Hypothalamus (tissue), 51 donors: ENCODE measurements around the gene PIAS2.
"Not testable (repeated sequence)": the region's sequence is repeated elsewhere in the genome, so short reads cannot be mapped to it uniquely, and the experiment has no call there.

Experiments used
- DNase-seq, 51 donors: peaks; one replicate each; lab custom pipeline; 2025; lab: John Stamatoyannopoulos, UW

The PIAS2 gene

DNA sequence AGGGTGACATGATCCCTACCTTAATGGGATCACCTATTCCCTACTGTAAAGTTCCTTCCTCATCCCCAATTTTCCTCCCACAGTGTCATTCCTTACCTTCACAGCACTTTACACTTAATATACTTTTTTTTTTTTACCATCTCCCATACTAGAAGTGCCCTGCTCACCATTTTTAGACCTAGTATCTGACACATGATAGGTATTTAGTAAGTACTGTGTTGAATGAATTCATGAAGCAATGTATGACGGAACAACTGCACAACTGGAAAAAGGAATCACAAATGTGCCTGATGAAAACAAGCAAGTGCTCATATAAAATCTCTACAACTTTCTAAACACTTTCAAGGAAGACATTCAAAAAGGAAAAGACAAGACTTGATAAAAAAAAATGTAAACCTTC is 83.4 kb downstream of the PIAS2 start:
- no peak for DNase-seq

DNA sequence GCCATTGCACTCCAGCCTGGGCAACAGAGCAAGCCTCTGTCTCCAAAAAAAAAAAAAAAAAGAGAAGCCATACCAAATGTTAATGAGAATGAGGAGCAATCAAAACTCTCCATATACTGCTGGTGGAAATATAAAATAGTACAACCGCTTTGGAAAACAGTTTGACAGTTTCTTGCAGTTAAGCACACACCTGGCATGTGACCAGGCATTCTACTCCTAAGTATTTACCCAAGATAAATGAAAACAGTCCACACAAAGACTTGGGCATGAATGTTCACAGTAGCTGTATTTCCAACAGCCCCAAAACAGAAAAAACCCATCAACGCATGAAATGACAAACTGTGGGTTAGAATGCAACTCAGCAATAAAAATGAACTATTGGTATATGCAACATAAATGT is 84.5 kb downstream of the PIAS2 start:
- no peak for DNase-seq

DNA sequence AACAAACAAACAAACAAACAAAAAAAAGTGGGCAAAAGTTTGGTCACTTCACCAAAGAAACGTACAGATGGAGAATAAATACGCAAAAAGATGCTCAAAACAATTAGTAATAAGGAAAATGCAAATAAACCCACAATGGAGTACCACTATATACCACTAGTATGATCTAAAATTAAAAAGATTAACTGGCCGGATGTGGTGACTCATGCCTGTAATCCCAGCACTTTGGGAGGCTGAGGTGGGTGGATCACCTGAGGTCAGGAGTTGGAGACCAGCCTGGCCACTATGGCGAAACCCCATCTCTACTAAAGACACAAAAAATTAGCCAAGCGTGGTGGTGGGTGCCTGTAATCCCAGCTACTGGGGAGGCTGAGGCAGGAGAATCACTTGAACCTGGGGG is 84.9 kb downstream of the PIAS2 start:
- not testable (repeated sequence) for DNase-seq

DNA sequence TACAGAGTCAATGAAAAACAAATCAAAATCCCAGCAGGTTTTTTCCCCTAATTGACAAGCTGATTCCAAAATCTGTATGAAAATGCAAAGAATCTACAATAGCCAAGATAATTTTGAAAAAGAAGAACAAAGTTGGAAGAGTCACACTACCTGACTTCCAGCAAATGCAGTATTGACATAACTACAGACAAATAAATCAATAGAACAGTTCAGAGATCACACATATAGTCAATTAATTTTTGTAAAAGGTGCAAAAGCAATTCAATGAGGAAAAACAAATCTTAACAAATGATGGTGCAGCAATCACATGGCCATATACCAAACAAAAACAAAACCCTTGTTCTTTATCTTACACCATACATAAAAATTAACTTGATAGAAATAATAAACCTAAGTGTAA is 85.9 kb downstream of the PIAS2 start:
- no peak for DNase-seq

DNA sequence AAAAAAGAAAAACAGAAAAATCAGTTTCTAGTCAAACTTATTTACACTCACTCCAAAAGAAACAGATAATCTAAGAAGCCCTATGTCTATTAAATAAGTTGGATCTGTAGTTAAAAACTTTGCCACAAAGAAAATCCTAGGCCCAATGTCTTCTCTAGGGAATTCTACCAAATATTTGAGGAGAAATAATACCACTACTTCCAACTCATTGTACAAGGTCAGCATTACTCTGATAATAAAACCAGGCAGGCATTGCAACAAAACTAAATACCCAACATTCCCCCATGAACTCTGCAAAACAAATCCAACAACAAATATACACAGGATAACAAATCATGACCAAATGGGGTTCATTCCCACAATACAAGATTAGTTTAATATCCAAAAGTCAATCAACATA is 86.7 kb downstream of the PIAS2 start:
- no peak for DNase-seq

DNA sequence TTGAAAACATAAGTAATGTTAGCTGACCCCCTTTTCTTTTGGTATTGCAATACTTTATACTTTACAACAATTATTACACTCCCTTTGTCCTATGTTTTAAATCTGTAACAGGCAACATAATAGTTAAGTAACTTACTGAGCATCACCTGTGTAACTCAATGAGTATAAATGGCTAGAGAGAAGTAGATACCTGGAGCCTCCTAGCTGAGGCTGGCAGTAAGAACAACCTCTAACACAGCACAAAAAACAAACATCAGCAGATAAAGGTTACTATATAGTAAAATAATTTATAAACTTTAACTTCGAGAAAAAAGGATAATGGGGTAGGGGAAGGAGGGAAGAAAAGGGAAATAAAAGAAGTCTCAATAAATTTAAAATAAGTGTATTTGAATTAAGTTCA is 87.4 kb downstream of the PIAS2 start:
- DNase-seq: no peak

DNA sequence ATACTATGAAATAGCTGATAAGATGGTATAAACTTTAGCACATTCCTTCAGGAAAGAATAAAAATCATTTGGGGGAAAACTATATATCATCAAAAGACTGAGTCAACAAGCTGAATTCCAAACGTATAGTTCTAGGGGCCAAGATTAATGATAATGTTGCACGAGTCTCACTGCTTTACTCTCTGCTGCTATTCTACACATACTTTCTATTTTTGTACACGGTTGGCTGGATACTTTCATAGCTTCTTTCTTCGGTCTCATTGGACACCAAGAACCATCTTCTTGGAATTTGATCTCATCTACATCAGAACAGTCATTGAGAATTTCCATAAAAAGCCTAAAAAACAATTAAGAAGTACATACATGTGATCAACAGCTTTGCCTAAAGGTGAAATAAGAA is 87.8 kb downstream of the PIAS2 start:
- no peak for DNase-seq

DNA sequence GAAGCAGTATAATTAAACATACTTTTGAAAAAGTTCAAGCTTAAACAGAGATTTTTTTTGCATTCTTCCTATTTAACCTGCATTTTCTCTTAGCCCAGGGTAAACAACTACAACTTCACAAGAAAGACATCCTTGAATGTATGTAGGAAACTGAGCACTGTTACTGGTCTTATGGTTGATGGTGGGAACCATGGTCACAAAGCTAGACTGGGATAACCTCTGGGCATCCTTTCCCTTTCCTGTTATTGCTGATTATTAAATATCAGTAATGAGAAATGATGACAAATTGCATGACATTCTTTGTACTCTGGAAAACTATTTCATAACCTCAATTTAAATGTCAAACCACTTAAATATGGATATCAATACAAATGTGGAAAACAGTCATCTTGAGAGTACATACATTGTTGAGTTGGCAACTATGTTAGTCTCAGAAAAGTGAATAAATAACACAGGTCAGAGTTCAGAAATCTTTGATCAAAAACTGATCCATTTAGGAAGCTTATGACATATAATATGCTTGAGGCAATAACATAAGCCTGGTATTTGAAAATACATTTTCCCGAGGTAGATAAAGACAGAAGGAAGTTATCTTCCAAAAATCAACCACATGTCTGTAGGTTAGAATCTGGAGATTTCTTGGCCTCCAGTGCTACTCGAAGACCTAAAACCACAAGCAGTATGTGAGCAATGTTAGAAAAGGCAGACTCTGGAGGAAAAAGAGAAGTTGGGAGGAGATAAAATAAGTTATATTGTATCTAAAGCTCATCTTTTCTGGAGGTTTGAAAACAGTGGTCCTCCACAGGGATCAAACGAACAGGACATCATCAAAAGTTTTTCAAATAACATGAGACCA is 95.2 kb downstream of the PIAS2 start:
- no peak for DNase-seq

DNA sequence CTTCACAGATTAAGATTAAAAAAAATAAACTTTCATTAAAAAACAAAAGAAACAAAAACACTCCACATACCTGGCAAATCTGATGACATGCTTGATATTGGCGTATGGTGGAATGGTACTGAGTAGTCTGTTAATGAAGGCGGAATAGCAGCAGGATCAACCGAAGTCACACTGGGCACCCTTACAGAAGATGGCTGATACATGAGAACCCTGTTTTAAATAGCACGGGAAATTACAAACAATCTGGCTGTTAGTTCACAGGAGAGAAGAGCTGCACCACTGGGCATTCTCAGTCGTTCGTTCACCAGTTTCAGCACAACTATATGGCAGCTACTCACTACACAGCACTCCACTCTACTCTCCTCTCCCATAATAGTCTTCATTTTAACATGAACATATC is 96.4 kb downstream of the PIAS2 start:
- no peak for DNase-seq

DNA sequence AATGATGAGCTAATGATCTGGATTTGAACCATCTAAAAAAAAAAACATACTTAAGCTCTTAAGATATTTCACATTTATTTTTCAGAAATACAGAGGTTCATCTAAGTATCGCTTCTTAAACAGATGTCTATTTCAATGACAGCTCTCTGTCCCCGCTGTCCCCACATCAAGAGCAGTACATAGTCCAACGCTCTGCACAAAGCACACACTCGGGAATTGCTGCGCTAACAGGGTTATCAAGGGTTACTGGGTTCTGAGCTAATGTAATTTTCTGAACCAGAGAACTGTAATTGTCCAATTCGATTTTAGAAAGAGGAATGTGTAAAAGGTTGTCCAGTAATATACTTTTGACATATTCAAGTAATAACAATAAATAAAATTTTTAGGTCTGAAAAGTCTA is 101.6 kb downstream of the PIAS2 start:
- no peak for DNase-seq

DNA sequence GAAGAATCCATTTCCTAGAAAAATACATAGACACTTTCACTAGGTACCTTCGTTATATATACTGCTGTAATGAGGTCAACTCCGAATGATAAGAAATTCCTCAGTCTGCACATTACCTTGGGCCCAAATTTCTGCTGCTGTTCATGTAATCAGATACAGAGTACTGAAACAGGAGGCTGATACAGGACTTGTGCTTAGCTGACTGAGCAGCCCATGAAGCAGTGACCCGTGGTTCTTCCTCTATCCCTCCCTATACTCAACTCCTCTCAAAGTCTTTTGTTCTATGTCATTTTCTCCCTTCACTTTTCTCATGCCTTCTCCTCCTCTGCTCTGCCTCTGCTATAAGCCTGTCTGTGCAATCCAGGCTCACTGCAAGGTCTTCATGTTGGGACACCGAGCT is 102.9 kb downstream of the PIAS2 start:
- DNase-seq: no peak

DNA sequence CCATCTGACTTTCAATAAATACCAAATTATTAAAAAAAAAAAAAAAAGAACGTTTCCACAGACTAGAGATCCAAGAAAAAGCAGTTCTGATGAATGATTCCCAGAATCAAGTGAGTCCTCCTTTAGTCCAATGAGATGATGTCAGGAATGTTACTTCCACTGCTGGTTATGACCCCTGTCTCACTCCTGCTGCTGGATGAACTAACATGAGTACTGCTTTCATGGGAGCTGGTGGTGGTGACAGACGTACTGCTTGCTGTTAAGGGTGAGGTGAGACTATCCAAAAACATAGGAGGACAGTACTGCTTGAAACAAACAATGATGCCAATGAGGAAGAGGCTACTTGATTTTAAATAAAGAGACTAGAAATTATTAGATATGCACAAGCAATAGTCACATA is 105.0 kb downstream of the PIAS2 start:
- no peak for DNase-seq

DNA sequence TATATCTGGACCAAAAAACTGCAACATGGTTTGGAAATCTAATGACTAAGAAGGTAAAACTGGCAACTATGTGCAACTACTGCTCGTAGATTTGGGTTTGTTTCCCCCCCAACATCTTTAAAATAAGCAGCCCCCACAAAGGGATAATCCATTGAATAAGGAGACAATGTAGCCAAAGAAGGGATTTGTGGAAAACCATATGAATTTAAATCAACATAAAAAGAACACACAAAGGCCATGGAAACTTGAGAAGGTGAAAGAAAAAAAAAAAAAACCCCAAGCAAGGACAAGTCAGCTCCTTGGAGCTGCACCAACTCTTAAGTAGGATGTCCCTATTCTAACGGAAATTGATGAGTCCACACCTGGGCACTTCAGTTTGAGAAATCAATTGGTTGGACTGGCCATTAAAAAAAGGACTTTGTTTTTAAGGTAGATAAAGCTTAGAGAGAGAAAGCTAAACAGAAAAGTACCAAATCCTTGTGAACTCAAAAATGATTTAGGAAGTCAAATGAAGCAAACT is 106.8 kb downstream of the PIAS2 start:
- DNase-seq: no peak

DNA sequence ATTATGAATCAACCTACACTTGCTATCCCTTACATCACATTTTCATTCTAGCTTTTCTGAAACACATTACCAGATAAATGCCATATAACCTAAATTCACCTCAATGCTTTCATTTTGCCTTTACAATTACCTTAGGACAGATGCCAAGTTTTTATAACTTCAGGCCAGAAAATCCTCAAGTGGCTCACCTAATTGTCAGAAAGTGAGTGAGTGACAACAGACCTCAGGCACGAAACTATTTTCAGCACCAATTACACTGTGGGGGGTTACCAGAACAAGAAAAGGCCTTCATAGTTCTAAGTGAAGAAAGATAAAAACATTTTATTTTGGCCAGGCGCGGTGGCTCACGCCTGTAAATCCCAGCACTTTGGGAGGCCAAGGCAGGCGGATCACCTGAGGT is 108.2 kb downstream of the PIAS2 start:
- DNase-seq: no peak

DNA sequence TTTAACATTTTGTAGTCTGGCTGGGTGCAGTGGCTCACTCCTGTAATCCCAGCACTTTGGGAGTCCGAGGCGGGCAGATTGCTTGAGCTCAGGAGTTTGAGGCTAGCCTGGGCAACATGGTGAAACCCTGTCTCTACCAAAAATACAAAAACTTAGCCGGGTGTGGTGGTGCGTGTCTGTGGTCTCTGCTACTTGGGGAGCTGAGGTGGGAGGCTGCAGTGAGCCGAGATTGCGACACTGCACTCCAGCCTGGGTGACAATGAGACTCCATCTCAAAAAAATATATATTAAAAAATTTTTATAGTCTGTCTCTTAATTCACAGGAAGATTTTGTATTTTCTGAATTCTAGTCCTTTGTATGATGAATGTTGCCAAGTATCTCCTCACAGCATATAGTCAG is 121.4 kb downstream of the PIAS2 start:
- DNase-seq: not testable (repeated sequence)

DNA sequence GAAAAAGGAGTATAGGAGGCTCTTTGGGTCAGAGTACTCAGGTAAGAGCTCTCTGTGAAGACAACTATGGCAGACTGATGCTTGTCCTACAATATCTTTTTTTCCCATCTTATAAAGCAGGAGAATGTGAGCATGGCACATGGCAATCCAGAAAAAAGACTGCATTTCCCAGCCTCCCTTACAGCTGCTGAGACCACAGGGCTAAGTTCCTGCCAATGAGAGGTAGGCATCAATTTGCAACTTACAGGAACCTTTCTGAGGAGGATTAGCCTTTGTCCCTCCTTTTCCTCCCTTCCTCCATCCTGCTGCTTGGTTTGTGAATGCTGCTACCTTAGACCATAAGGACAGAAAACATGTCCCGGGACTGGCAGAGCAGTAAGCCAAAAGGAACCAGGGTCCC is 122.7 kb downstream of the PIAS2 start:
- DNase-seq: no peak

DNA sequence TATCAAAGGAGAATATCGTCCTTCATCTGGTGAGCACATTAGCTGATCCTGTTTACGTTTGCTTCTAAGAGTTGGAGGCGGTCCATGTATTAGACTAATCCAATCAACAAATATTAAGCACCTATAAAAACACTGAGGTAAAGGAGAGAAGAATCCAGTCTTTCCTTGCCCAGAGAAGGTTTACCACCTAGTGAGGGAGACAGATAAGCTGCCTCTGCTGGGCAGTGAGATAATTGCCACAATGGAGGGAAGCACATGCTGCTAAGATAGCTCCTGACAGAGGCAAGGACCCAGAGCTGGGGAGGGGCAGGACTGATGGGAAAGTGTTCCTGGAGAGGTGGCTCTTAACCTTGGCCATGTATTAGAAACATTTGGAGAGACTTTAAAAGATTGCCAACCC is 123.7 kb downstream of the PIAS2 start:
- no peak for DNase-seq

DNA sequence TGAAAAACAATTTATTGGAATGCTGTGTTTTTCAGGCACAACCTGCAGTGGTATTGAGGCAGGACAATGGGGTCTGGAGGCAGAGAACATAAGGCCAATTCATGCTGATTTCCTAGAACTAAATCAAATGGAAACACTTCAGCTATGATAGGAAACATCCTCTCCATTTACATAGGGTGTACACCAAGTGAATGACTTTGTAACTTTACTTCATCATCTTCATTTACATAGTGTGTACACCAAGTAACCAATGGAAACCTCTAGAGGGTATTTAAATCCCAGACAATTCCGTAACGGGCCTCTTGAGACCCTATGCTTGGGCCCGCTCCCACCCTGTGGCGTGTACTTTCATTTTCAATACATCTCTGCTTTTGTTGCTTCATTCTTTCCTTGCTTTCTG is 128.2 kb downstream of the PIAS2 start:
- DNase-seq: no peak

DNA sequence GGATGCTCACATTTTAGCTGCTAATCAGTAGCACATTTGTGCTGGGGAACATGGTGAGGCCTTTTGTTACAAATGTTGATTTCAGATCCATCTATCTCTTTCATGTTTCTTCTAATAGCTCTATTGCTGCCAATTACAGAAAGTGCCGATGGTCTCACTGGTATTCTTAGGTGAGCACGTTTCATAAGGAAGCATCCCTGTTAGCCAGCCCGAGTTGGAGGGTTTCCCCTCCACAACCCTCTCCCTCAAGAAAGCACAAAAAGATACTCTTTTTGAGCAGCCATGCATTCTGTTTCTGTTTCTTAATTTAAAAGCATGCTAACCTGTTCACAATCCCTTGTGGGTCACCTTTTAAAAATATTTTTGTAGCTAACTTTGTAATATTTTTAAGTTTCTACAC is 129.6 kb downstream of the PIAS2 start:
- no peak for DNase-seq

DNA sequence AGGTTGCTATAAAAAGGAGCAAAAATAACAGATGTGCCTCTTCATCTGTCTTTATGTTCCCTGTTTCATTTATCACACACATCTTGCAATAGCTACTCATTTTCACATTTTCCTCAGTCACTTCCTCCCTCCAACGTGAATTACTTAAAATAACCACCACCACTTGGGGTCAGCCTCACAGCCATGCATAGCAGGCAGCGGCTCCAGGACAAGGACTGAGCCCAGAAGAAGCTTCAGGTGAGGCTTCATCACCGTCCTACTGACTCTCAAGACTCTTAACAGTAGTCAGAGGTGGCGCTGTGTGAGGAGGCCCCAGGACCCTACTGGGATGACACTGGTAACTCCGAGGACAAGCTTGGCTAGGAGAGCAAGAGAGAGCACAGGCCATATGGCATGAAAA is 144.9 kb downstream of the PIAS2 start:
- DNase-seq: no peak

DNA sequence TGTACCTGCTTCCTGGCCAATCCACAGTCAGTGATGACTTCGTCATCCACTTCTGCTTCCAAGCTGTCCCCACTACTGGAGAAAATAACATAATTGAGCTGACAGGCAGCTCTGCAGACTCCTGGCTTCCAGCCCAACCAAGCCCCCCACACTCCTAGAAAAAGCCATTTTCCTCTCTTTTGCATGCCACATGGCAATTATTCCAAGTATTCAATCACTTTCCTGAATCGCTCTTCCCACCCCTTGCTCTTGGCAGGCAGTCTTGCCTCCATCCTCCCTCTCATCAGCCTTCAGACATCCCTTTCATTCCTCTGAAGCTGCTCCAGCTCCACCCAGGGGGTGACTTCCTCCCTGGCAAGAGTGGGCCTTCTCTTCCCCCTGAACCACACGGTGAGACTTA is 146.2 kb downstream of the PIAS2 start:
- peak in 1 of 51 donors; percentile 56 for DNase-seq

DNA sequence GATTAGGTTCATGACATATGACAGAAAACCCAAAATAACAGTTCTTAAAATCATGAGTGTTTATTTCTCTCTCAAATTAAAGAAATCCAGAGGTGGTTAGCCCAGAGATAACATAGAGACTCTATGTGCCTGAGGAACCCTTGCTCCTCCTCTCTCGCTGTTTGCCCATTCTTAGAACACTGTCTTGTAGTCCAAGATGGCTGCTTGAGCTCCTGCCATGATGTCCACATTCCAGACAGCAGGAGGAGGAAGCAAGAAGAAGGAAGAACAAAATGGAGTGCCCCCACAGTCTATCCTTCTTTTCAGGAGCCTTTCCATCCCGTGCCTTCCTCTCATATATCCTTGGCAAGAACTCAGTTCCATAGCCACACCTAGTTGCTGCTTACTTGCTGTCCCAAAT is 146.6 kb downstream of the PIAS2 start:
- no peak for DNase-seq
